HG03159 (cell line): ENCODE data around the gene UPP1.
A peak's percentile ranks its signal among the peaks of the same experiment; 100 is the strongest.
"Not testable (repeated sequence)": the region's sequence is repeated elsewhere in the genome, so short reads cannot be mapped to it uniquely, and the experiment has no call there.

Source experiments
- ATAC-seq: cut with Tn5 transposase; IDR thresholded peaks from one replicate; pipeline ENCODE4 v1.9.1; 2021; ENCODE audit warnings: mild to moderate bottlenecking, moderate library complexity; ENCODE audit not compliant: unreplicated experiment

UPP1 gene

GRCh38 chr7:48089046-48090003, at the start of gene UPP1:
UPP1 (plus strand) TSS chr7:48089265; CDS start chr7:48094784, 5,519 bp downstream.
- peak; percentile 59 for ATAC-seq

- ATAC-seq, result no peak
Measured at GRCh38 chr7:48040944-48041652, 48.0 kb upstream of the UPP1 start.

- no peak for ATAC-seq
Measured at GRCh38 chr7:48041653-48041970, 47.5 kb upstream of the UPP1 start.

GRCh38 chr7:48042216-48042615, 46.8 kb upstream of the UPP1 start:
- no peak for ATAC-seq

- ATAC-seq, result no peak
Measured at GRCh38 chr7:48042636-48043035, 46.4 kb upstream of the UPP1 start.

GRCh38 chr7:48045195-48045765, 43.8 kb upstream of the UPP1 start:
- ATAC-seq, result no peak

GRCh38 chr7:48046458-48046857, 42.6 kb upstream of the UPP1 start:
- no peak for ATAC-seq

- no peak for ATAC-seq
Measured at GRCh38 chr7:48048113-48048512, 41.0 kb upstream of the UPP1 start.

- ATAC-seq, result no peak
Measured at GRCh38 chr7:48049850-48050249, 39.2 kb upstream of the UPP1 start.

- ATAC-seq, result no peak
Measured at GRCh38 chr7:48052748-48053147, 36.3 kb upstream of the UPP1 start.

- no peak for ATAC-seq
Measured at GRCh38 chr7:48053736-48054135, 35.3 kb upstream of the UPP1 start.

GRCh38 chr7:48058990-48059389, 30.1 kb upstream of the UPP1 start:
- ATAC-seq, result no peak

GRCh38 chr7:48059706-48060105, 29.4 kb upstream of the UPP1 start:
- no peak for ATAC-seq

- no peak for ATAC-seq
Measured at GRCh38 chr7:48063985-48064384, 25.1 kb upstream of the UPP1 start.

- ATAC-seq, result no peak
Measured at GRCh38 chr7:48067475-48067874, 21.6 kb upstream of the UPP1 start.

- no peak for ATAC-seq
Measured at GRCh38 chr7:48074204-48074654, 14.8 kb upstream of the UPP1 start.

GRCh38 chr7:48077423-48077822, 11.6 kb upstream of the UPP1 start:
- ATAC-seq, result no peak

- no peak for ATAC-seq
Measured at GRCh38 chr7:48078470-48078869, 10.6 kb upstream of the UPP1 start.

GRCh38 chr7:48082378-48082777, 6.7 kb upstream of the UPP1 start:
- ATAC-seq, result not testable (repeated sequence)

- ATAC-seq, result no peak
Measured at GRCh38 chr7:48083114-48083830, 5.8 kb upstream of the UPP1 start.
